ENCODE measurements around the gene SPTBN1. TPM values are rescaled to one million over a fixed set of nuclear protein-coding genes. Genes with fewer than 3 reads are reported as not detected.

Gene SPTBN1
- total and polyA plus RNA-seq, 9 of the 15 experiments (the other 6 are each of a cell fraction or from before 2014, with no cell fraction given) = 8.9 to 66.8 (median 31.4) TPM

DNA sequence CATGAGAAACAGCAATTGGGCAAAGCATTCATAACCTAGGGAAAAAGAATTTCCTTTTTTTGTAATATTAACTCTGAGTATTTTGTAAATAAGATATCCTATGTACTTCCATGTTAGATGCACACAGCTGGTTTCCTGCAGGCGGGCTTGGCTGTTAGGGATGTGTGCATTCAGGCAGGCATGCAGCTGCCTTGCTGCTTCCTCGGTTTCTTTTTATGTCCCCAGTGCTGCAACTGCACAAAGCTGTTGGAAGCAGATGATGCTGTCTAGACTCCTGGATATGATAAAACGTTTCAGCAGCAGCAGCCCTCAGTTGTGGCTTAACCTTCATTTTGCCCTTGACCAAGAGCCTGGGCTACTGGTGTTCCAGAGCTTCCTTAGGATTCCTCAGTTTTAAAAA is 177.9 kb downstream of the SPTBN1 start (continued):
- TF ChIP-seq, protein P1, sequence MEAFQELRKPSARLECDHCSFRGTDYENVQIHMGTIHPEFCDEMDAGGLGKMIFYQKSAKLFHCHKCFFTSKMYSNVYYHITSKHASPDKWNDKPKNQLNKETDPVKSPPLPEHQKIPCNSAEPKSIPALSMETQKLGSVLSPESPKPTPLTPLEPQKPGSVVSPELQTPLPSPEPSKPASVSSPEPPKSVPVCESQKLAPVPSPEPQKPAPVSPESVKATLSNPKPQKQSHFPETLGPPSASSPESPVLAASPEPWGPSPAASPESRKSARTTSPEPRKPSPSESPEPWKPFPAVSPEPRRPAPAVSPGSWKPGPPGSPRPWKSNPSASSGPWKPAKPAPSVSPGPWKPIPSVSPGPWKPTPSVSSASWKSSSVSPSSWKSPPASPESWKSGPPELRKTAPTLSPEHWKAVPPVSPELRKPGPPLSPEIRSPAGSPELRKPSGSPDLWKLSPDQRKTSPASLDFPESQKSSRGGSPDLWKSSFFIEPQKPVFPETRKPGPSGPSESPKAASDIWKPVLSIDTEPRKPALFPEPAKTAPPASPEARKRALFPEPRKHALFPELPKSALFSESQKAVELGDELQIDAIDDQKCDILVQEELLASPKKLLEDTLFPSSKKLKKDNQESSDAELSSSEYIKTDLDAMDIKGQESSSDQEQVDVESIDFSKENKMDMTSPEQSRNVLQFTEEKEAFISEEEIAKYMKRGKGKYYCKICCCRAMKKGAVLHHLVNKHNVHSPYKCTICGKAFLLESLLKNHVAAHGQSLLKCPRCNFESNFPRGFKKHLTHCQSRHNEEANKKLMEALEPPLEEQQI (IDR thresholded peaks at IDR 0.05) = no peak
- TF ChIP-seq ZNF239 (CRISPR knock-in tag; IDR thresholded peaks at IDR 0.05) (no peak), MAFF (IDR thresholded peaks at IDR 0.05; ENCODE audit: low read length) (no peak)

DNA sequence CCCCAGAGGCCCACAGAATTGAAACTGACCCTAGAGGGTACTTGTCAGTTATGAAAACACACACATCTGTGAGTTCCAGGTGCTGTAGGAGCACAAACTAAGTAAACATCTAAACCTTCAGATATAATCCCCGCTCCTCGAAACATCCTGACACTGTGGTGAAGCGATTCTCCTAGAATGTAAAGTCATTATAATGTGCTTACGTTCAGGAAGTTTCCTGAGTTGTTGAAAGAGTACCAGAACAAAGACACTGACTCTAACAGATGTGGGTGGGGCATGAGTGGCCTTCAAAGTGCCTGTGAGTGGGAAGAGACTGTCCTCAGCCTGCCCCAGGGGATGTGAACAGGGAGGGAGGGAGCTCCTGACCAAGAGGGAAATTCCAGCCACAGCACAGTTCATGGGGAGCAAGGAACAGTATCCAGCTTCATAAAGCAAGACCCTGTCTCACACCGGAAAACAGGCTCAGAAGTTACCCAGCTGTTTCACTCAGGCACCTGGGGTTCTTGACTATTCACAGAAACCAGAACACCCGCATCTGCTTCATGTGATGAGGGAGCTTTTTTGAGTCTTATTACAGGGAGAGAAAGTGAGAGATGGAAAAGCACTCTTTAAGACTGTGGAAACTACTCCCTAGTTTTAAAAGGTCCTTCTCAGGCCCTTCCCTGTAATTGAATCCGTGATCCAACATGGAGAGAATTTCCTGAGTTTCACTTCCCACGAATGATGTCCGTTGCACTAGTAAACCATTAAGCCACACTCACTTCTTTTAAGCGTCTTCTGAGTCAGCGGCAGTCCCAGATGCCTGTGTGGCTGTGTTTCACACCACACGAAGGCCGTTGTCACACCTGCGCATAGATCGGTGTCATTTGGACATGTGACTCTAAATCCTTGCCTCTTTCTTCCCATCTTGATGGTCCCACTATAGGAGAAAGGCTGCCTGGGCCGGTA is 178.7 kb downstream of the SPTBN1 start:
- no peak for FAIRE-seq
- ATAC-seq = peak; percentile 45; the same call in 1 of the 3 replicates
- H3K9me1 ChIP-seq (ENCODE audit: control insufficient read depth, insufficient read depth, low read length) = no peaks in the 10 kb centered on the region
- no TSS peak for BruUV-seq (replicated peaks)
- no peak overlapping the region for H3K4me3 ChIP-seq
- 90% methylated on average over 16 of the region's 16 CpGs for WGBS (ENCODE audit: insufficient coverage, low coverage, missing lambda C conversion rate)
- H3K79me2 ChIP-seq (ENCODE audit: control insufficient read depth, insufficient read depth, low read length) = no peaks in the 10 kb centered on the region
- peaks cover 3% of the 10 kb centered on the region in 2 experiments; a peak in 1 of 5 replicates for H3K4me1 ChIP-seq (replicated peaks in 1 of 2; ENCODE audit: control insufficient read depth in 2 of 2, insufficient read depth in 2 of 2, low read length in 2 of 2)
- in situ Hi-C loops (cut with MboI) (no loop called here), intact Hi-C loops (cut with micrococcal nuclease) (no loop called here)
- H3K4me2 ChIP-seq (ENCODE audit: insufficient read depth, low read length) = no peak overlapping the region
- ChIA-PET CTCF (ENCODE audit: low intra/inter-chr PET ratio) (no interaction called here), POLR2A (interaction anchor here (0.6 to 0.8 kb wide), 4 partner anchors 9 to 524 kb away, joined by 3 to 4 read pairs (median 4); no protein-coding TSS in a partner anchor)
- TF ChIP-seq, protein P2, sequence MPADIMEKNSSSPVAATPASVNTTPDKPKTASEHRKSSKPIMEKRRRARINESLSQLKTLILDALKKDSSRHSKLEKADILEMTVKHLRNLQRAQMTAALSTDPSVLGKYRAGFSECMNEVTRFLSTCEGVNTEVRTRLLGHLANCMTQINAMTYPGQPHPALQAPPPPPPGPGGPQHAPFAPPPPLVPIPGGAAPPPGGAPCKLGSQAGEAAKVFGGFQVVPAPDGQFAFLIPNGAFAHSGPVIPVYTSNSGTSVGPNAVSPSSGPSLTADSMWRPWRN (IDR thresholded peaks at IDR 0.05; ENCODE audit: low read depth) = no peak
- TF ChIP-seq FOXM1 (IDR thresholded peaks at IDR 0.05; ENCODE audit: low read depth) (no peak), FOXM1 (CRISPR knock-in tag; IDR thresholded peaks at IDR 0.05; ENCODE audit: low read depth) (no peak), MED1 (CRISPR knock-in tag; IDR thresholded peaks at IDR 0.05; ENCODE audit: borderline replicate concordance) (no peak), NR2F6 (CRISPR knock-in tag; IDR thresholded peaks at IDR 0.05) (no peak), GABPB2 (CRISPR knock-in tag; conservative IDR thresholded peaks at IDR 0.05) (no peak), PHTF2 (CRISPR knock-in tag; IDR thresholded peaks at IDR 0.05) (no peak), ZNF274 (IDR thresholded peaks at IDR 0.05; ENCODE audit: borderline replicate concordance, low read depth, low read length) (no peak)
- DNase-seq (ENCODE audit: extremely low read depth in 1 of 4, low spot score in 3 of 4) = no peak
- no peaks in the 10 kb centered on the region for H3K9me3 ChIP-seq (replicated peaks; ENCODE audit: control insufficient read depth, insufficient read depth, low read depth, low read length)
- peaks cover 83% of the 10 kb centered on the region for H3K36me3 ChIP-seq (ENCODE audit: control insufficient read depth, insufficient read depth, low read length)
- no peak overlapping the region for H3K27ac ChIP-seq (ENCODE audit: extremely low read depth, low read depth, low read length)
- no peak overlapping the region for H2AFZ ChIP-seq (ENCODE audit: low read depth, low read length)
- H3K9ac ChIP-seq (ENCODE audit: insufficient read depth in 1 of 2, low read depth in 2 of 2, low read length in 2 of 2) = no peak overlapping the region
- H3K27me3 ChIP-seq (ENCODE audit: control insufficient read depth in 2 of 2, insufficient read depth in 2 of 2, low read length in 2 of 2) = no peaks in the 10 kb centered on the region
- H4K20me1 ChIP-seq (replicated peaks; ENCODE audit: control insufficient read depth, insufficient read depth, low read length) = no peaks in the 10 kb centered on the region; the same call in 1 of the 2 replicates

Data from K562 (cell line).